NCI-H774 (cell line): ENCODE data around the gene NUSAP1.
"Not testable (repeated sequence)": the region's sequence is repeated elsewhere in the genome, so short reads cannot be mapped to it uniquely, and the experiment has no call there.

Experiments
- DNase-seq: peaks from one replicate; lab custom pipeline; 2025; lab: John Stamatoyannopoulos, UW

Gene NUSAP1

GRCh38 chr15:41333026-41333562, 413 bp downstream of the NUSAP1 start:
- DNase-seq = no peak

GRCh38 chr15:41334293-41335120, 1.8 kb downstream of the NUSAP1 start:
- DNase-seq = no peak

- DNase-seq = no peak
Observed at GRCh38 chr15:41336549-41336948, 3.9 kb downstream of the NUSAP1 start.

GRCh38 chr15:41337047-41337446, 4.4 kb downstream of the NUSAP1 start:
- DNase-seq = no peak

- no peak for DNase-seq
Observed at GRCh38 chr15:41337631-41338522, 5.2 kb downstream of the NUSAP1 start.

- no peak for DNase-seq
Observed at GRCh38 chr15:41340189-41340695, 7.6 kb downstream of the NUSAP1 start.

- no peak for DNase-seq
Observed at GRCh38 chr15:41341519-41341918, 8.8 kb downstream of the NUSAP1 start.

GRCh38 chr15:41347236-41347635, 14.6 kb downstream of the NUSAP1 start:
- no peak for DNase-seq

- DNase-seq = no peak
Observed at GRCh38 chr15:41350057-41350717, 17.5 kb downstream of the NUSAP1 start.

- DNase-seq = no peak
Observed at GRCh38 chr15:41354371-41354770, 21.7 kb downstream of the NUSAP1 start.

- no peak for DNase-seq
Observed at GRCh38 chr15:41367418-41367817, 34.7 kb downstream of the NUSAP1 start.

- DNase-seq = no peak
Observed at GRCh38 chr15:41377978-41378377, 45.3 kb downstream of the NUSAP1 start.

- DNase-seq = not testable (repeated sequence)
Observed at GRCh38 chr15:41383974-41384749, 51.5 kb downstream of the NUSAP1 start.

- no peak for DNase-seq
Observed at GRCh38 chr15:41387646-41388045, 55.0 kb downstream of the NUSAP1 start.

- DNase-seq = no peak
Observed at GRCh38 chr15:41392659-41393058, 60.0 kb downstream of the NUSAP1 start.

GRCh38 chr15:41394924-41395323, 62.2 kb downstream of the NUSAP1 start:
- DNase-seq = no peak

- DNase-seq = no peak
Observed at GRCh38 chr15:41396111-41396510, 63.4 kb downstream of the NUSAP1 start.

GRCh38 chr15:41401904-41402267, 69.2 kb downstream of the NUSAP1 start:
- DNase-seq = no peak

- no peak for DNase-seq
Observed at GRCh38 chr15:41407341-41407740, 74.7 kb downstream of the NUSAP1 start.

- no peak for DNase-seq
Observed at GRCh38 chr15:41408234-41408641, 75.6 kb downstream of the NUSAP1 start.

- DNase-seq = no peak
Observed at GRCh38 chr15:41411031-41411430, 78.3 kb downstream of the NUSAP1 start.
